Astrocyte (in vitro differentiated cells and primary cell): ENCODE results near the gene CBX6. TPM values are rescaled to one million over a fixed set of nuclear protein-coding genes. Genes with fewer than 3 reads are reported as not detected.

Source experiments
- DNase-seq: peaks from one replicate; pipeline ENCODE4 v3.0.0-alpha.2; 2010; ENCODE audit warnings: low read depth
- FAIRE-seq: peaks from 2 replicates; lab custom pipeline; 2011; peaks lifted over from hg19 to GRCh38; lab: Jason Lieb, UNC
- H2AFZ ChIP-seq: 2 replicates; pipeline ENCODE4 v1.6.0; 2012; ENCODE audit warnings: low read depth, low read length, inconsistent platforms
- H3K27ac ChIP-seq: 2 replicates; pipeline ENCODE4 v1.5.1; 2011; ENCODE audit warnings: low read depth, low read length, inconsistent platforms
- H3K27me3 ChIP-seq: 2 replicates; pipeline ENCODE4 v1.6.0; 2011; ENCODE audit warnings: low read length, inconsistent platforms; ENCODE audit not compliant: insufficient read depth
- H3K36me3 ChIP-seq: 2 replicates; pipeline ENCODE4 v1.5.1; 2011; ENCODE audit warnings: low read length, inconsistent platforms; ENCODE audit not compliant: insufficient read depth
- H3K4me1 ChIP-seq: 2 replicates; pipeline ENCODE4 v1.5.1; 2011; ENCODE audit warnings: low read length, inconsistent platforms; ENCODE audit not compliant: insufficient read depth
- H3K4me2 ChIP-seq: 2 replicates; pipeline ENCODE4 v1.6.0; 2012; ENCODE audit warnings: low read length, inconsistent platforms
- H3K4me3 ChIP-seq: 2 replicates; pipeline ENCODE4 v1.5.1; 2011; ENCODE audit warnings: low read depth, mild to moderate bottlenecking, low read length, inconsistent platforms; ENCODE audit not compliant: insufficient read depth
- H3K79me2 ChIP-seq: 2 replicates; pipeline ENCODE4 v1.6.0; 2012; ENCODE audit warnings: mild to moderate bottlenecking, low read length, inconsistent platforms; ENCODE audit not compliant: insufficient read depth
- H3K9ac ChIP-seq: 2 replicates; pipeline ENCODE4 v1.6.0; 2012; ENCODE audit warnings: mild to moderate bottlenecking, low read length, inconsistent platforms
- H3K9me3 ChIP-seq: 2 replicates; pipeline ENCODE4 v1.5.1; 2012; ENCODE audit warnings: low read depth, mild to moderate bottlenecking, low read length, inconsistent platforms; ENCODE audit not compliant: insufficient read depth
- H4K20me1 ChIP-seq: 2 replicates; pipeline ENCODE4 v1.6.0; 2012; ENCODE audit warnings: low read length, inconsistent platforms; ENCODE audit not compliant: insufficient read depth
- H3K27ac Mint-ChIP-seq: one replicate; pipeline ENCODE4 v1.8.0; 2021; ENCODE audit warnings: mild to moderate bottlenecking, mixed read lengths; ENCODE audit not compliant: unreplicated experiment
- H3K27me3 Mint-ChIP-seq: one replicate; pipeline ENCODE4 v1.8.0; 2021; ENCODE audit warnings: low read depth, mixed read lengths; ENCODE audit not compliant: unreplicated experiment
- H3K36me3 Mint-ChIP-seq: one replicate; pipeline ENCODE4 v1.8.0; 2021; ENCODE audit warnings: low read depth, mixed read lengths; ENCODE audit not compliant: unreplicated experiment
- H3K4me1 Mint-ChIP-seq: one replicate; pipeline ENCODE4 v1.8.0; 2021; ENCODE audit warnings: low read depth, mixed read lengths; ENCODE audit not compliant: unreplicated experiment
- H3K4me3 Mint-ChIP-seq: one replicate; pipeline ENCODE4 v1.8.0; 2021; ENCODE audit warnings: mild to moderate bottlenecking, moderate library complexity, mixed read lengths; ENCODE audit not compliant: unreplicated experiment
- H3K9me3 Mint-ChIP-seq: one replicate; pipeline ENCODE4 v1.8.0; 2021; ENCODE audit warnings: mild to moderate bottlenecking, mixed read lengths; ENCODE audit not compliant: unreplicated experiment
- CTCF ChIP-seq: IDR thresholded peaks from 2 replicates; pipeline ENCODE4 v1.5.1; 2011; ENCODE audit warnings: low read depth, mild to moderate bottlenecking, inconsistent platforms, low read length, moderate library complexity; ENCODE audit not compliant: insufficient read depth
- EZH2 ChIP-seq: IDR thresholded peaks from 2 replicates; pipeline ENCODE4 v1.6.1; 2012; ENCODE audit warnings: mild to moderate bottlenecking, low read length, inconsistent platforms; ENCODE audit not compliant: insufficient read depth
- total RNA-seq: library from RNA; stranded (reverse); gene quantifications from 2 replicates; pipeline ENCODE4 v1.2.1, GENCODE V29; 2021

CBX6 gene
- total RNA-seq, 1 donor from 2014 or later: 34.9 TPM

GRCh38 chr22:38863531-38864131 lies 8.4 kb downstream of the CBX6 start:
- Histone ChIP-seq H3K27me3 (no peaks in the 10 kb centered on the region), H3K9me3 (no peaks in the 10 kb centered on the region), H3K27ac (no peak overlapping the region), H2AFZ (no peak overlapping the region), H3K4me2 (no peak overlapping the region), H3K36me3 (no peaks in the 10 kb centered on the region), H3K4me1 (peaks cover 13% of the 10 kb centered on the region), H3K79me2 (peaks cover 17% of the 10 kb centered on the region), H3K4me3 (no peak overlapping the region), H3K9ac (no peak overlapping the region), H4K20me1 (peaks cover 73% of the 10 kb centered on the region)
- no peak overlapping the region for H3K27ac Mint-ChIP-seq
- TF ChIP-seq EZH2: no peak
- no peak for TF ChIP-seq CTCF
- no peaks in the 10 kb centered on the region for H3K9me3 Mint-ChIP-seq
- no peak overlapping the region for H3K4me3 Mint-ChIP-seq
- peaks cover 6% of the 10 kb centered on the region for H3K27me3 Mint-ChIP-seq
- DNase-seq: no peak
- peaks cover 3% of the 10 kb centered on the region for H3K36me3 Mint-ChIP-seq
- FAIRE-seq: no peak
- H3K4me1 Mint-ChIP-seq: peaks cover 3% of the 10 kb centered on the region

- Histone ChIP-seq H3K9me3 (no peaks in the 10 kb centered on the region), H3K36me3 (no peaks in the 10 kb centered on the region), H3K27me3 (no peaks in the 10 kb centered on the region), H4K20me1 (peaks cover 63% of the 10 kb centered on the region), H3K9ac (no peak overlapping the region), H3K4me3 (no peak overlapping the region), H3K27ac (no peak overlapping the region), H3K4me1 (peaks cover 13% of the 10 kb centered on the region), H3K79me2 (peaks cover 9% of the 10 kb centered on the region), H2AFZ (no peak overlapping the region), H3K4me2 (no peak overlapping the region)
- no peak for FAIRE-seq
- no peak for DNase-seq
- no peak overlapping the region for H3K4me3 Mint-ChIP-seq
- no peak overlapping the region for H3K27ac Mint-ChIP-seq
- no peaks in the 10 kb centered on the region for H3K9me3 Mint-ChIP-seq
- TF ChIP-seq EZH2 (no peak), CTCF (no peak)
- H3K36me3 Mint-ChIP-seq: peaks cover 3% of the 10 kb centered on the region
- H3K27me3 Mint-ChIP-seq: peaks cover 12% of the 10 kb centered on the region
- H3K4me1 Mint-ChIP-seq: peaks cover 3% of the 10 kb centered on the region
These were observed 9.4 kb downstream of the CBX6 start for GRCh38 chr22:38862375-38863329.
